ENCODE measurements around the gene INCENP.

DNA sequence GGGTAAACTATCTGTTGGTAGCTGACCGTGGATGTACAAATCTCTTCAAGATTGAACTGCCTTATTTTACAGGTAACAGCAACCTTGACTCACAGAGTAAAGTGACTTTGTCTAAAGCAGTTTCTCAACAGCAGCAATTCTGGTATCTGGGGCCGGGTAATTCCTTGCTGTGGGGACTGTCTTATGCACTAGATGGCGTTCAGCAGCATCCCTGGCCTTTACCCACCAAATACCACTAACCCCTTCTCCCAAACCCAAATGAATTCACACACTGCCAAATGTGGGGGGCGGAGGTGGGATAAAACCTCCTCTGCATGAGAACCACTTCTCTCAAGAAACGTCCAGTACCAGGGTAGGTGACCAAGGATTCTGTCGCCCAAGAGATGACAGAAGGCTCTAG is 1.7 kb upstream of the INCENP start:
- TF ChIP-seq, protein P1, sequence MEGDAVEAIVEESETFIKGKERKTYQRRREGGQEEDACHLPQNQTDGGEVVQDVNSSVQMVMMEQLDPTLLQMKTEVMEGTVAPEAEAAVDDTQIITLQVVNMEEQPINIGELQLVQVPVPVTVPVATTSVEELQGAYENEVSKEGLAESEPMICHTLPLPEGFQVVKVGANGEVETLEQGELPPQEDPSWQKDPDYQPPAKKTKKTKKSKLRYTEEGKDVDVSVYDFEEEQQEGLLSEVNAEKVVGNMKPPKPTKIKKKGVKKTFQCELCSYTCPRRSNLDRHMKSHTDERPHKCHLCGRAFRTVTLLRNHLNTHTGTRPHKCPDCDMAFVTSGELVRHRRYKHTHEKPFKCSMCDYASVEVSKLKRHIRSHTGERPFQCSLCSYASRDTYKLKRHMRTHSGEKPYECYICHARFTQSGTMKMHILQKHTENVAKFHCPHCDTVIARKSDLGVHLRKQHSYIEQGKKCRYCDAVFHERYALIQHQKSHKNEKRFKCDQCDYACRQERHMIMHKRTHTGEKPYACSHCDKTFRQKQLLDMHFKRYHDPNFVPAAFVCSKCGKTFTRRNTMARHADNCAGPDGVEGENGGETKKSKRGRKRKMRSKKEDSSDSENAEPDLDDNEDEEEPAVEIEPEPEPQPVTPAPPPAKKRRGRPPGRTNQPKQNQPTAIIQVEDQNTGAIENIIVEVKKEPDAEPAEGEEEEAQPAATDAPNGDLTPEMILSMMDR (IDR thresholded peaks at IDR 0.05; ENCODE audit: borderline replicate concordance, extremely low read depth, low read length, poor library complexity, severe bottlenecking) = peak; percentile 44
- no peak for TF ChIP-seq EZH2 (IDR thresholded peaks at IDR 0.05; ENCODE audit: borderline replicate concordance, low read depth, low read length, severe bottlenecking)
